A549 (cell line): ENCODE results near the gene ST3GAL6. TPM values are rescaled to one million over a fixed set of nuclear protein-coding genes. Genes with fewer than 3 reads are reported as not detected.

Experiments
- ATAC-seq, 2 experiments: fragments of 200-7000 bp in 1 of 2; fragments of >200 bp in 1 of 2; cut with Nextera tagmentation in 1 of 2; cut with Tn5 transposase in 1 of 2; 3 replicates each; pipeline versions ENCODE4 v1.8.0 to v1.9.1; 2018 to 2020; ENCODE audit warnings: mild to moderate bottlenecking in 1 of 2, moderate library complexity in 1 of 2
- CTCF ChIA-PET: fragments of 300-600 bp; sonication (Branson Sonifier 250); formaldehyde crosslinking; extraction: SDS; loops from one replicate; lab custom pipeline; 2021; ENCODE audit warnings: antibody characterized with exemption, inconsistent platforms; lab: Yijun Ruan, JAX
- POLR2A ChIA-PET: fragments of 350-600 bp; formaldehyde crosslinking; extraction: SDS; loops from one replicate; lab custom pipeline; 2021; ENCODE audit warnings: antibody characterized with exemption, inconsistent platforms; lab: Yijun Ruan, JAX
- DNase-seq, 2 experiments: peaks; one replicate each; pipeline versions ENCODE4 v3.0.0 to v3.0.0-alpha.2; 2011 to 2016; ENCODE audit warnings: low read depth in 1 of 2, low spot score in 1 of 2
- FAIRE-seq: peaks from 2 replicates; lab custom pipeline; 2011; peaks lifted over from hg19 to GRCh38; lab: Jason Lieb, UNC
- H3K27ac ChIP-seq, 2 experiments: fragments of >200 bp; sonication (Bioruptor Twin); formaldehyde crosslinking; 3 replicates each; pipeline ENCODE4 v1.5.1; 2016 to 2017
- H3K4me1 ChIP-seq: fragments of >200 bp; sonication (Bioruptor Twin); formaldehyde crosslinking; 3 replicates; pipeline ENCODE4 v1.6.1; 2016
- H3K4me2 ChIP-seq: fragments of >200 bp; sonication (Bioruptor Twin); formaldehyde crosslinking; 3 replicates; pipeline ENCODE4 v1.6.1; 2016
- H3K4me3 ChIP-seq: fragments of >200 bp; sonication (Bioruptor Twin); formaldehyde crosslinking; 3 replicates; pipeline ENCODE4 v1.5.1; 2016
- H3K9me3 ChIP-seq: fragments of >200 bp; sonication (Bioruptor Twin); formaldehyde crosslinking; 3 replicates; pipeline ENCODE4 v1.6.1; 2016
- BHLHE40 ChIP-seq: IDR thresholded peaks from 2 replicates; pipeline ENCODE4 v1.6.1; 2012; ENCODE audit warnings: low read depth, low read length, inconsistent platforms
- CBX2 ChIP-seq: fragments of 200-600 bp; sonication (generic); IDR thresholded peaks from 2 replicates; pipeline ENCODE4 v1.6.1; 2016; ENCODE audit warnings: low read depth, mild to moderate bottlenecking, borderline replicate concordance
- CHD2 ChIP-seq: fragments of 150-350 bp; IDR thresholded peaks from 2 replicates; pipeline ENCODE4 v1.6.1; 2014; ENCODE audit warnings: low read length; ENCODE audit not compliant: partially characterized antibody
- CTCF ChIP-seq: fragments of >200 bp; sonication (Bioruptor Twin); formaldehyde crosslinking; IDR thresholded peaks from 3 replicates; pipeline ENCODE4 v1.5.1; 2016
- EP300 ChIP-seq, 2 experiments: fragments of >200 bp; sonication (Bioruptor Twin); formaldehyde crosslinking; IDR thresholded peaks; 2 replicates in 1 of 2; 3 replicates in 1 of 2; pipeline ENCODE4 v1.6.1; 2016 to 2017
- ESRRA ChIP-seq: fragments of 150-350 bp; IDR thresholded peaks from 2 replicates; pipeline ENCODE4 v1.6.1; 2014; ENCODE audit warnings: mild to moderate bottlenecking, low read length, borderline replicate concordance
- FOSL2 ChIP-seq, 2 experiments: fragments of 450-650 bp in 1 of 2; fragments of >200 bp in 1 of 2; sonication (Bioruptor Twin) in 1 of 2; formaldehyde crosslinking; IDR thresholded peaks; 2 replicates each; pipeline versions ENCODE4 v1.5.0 to v1.6.1; 2016 to 2020; ENCODE audit warnings: mild to moderate bottlenecking in 1 of 2, moderate library complexity in 1 of 2
- GATA3 ChIP-seq: IDR thresholded peaks from 2 replicates; pipeline ENCODE4 v1.6.1; 2012; ENCODE audit warnings: borderline replicate concordance
- HEYL ChIP-seq: fragments of 250-450 bp; sonication (Bioruptor Pico); IDR thresholded peaks from 2 replicates; pipeline ENCODE4 v1.8.0; 2021; ENCODE audit warnings: mild to moderate bottlenecking, moderate library complexity
- HMGXB4 ChIP-seq: fragments of 250-450 bp; sonication (Bioruptor Pico); IDR thresholded peaks from 2 replicates; pipeline ENCODE4 v1.5.0; 2021; ENCODE audit warnings: mild to moderate bottlenecking, moderate library complexity, borderline replicate concordance
- HOXA7 ChIP-seq: fragments of 250-450 bp; sonication (Bioruptor Pico); IDR thresholded peaks from 2 replicates; pipeline ENCODE4 v1.5.0; 2020; ENCODE audit warnings: mild to moderate bottlenecking, moderate library complexity
- HOXB13 ChIP-seq: fragments of 250-450 bp; sonication (Bioruptor Pico); IDR thresholded peaks from 2 replicates; pipeline ENCODE4 v1.5.0; 2020; ENCODE audit warnings: low read depth, mild to moderate bottlenecking, moderate library complexity
- HOXB5 ChIP-seq: fragments of 250-450 bp; sonication (Bioruptor Pico); IDR thresholded peaks from 2 replicates; pipeline ENCODE4 v1.5.0; 2020; ENCODE audit warnings: mild to moderate bottlenecking, moderate library complexity
- JUN ChIP-seq, 2 experiments: fragments of >200 bp; sonication (Bioruptor Twin); formaldehyde crosslinking; IDR thresholded peaks; 2 replicates in 1 of 2; 3 replicates in 1 of 2; pipeline ENCODE4 v1.6.1; 2016 to 2017
- KDM5A ChIP-seq: fragments of 200-600 bp; sonication (generic); IDR thresholded peaks from 2 replicates; pipeline ENCODE4 v1.6.1; 2016; ENCODE audit warnings: antibody characterized with exemption, mild to moderate bottlenecking
- MAFK ChIP-seq: fragments of 450-650 bp; IDR thresholded peaks from 2 replicates; pipeline ENCODE4 v1.6.1; 2014; ENCODE audit not compliant: partially characterized antibody
- NFE2L2 ChIP-seq: fragments of 150-350 bp; conservative IDR thresholded peaks from 2 replicates; pipeline ENCODE4 v1.6.1; 2014; ENCODE audit warnings: low read length
- PHF8 ChIP-seq: fragments of 200-600 bp; sonication (generic); IDR thresholded peaks from 2 replicates; pipeline ENCODE4 v1.6.1; 2016; ENCODE audit warnings: low read depth, mild to moderate bottlenecking, antibody characterized with exemption, moderate library complexity, borderline replicate concordance
- RAD21 ChIP-seq, 2 experiments: fragments of >200 bp in 1 of 2; sonication (Bioruptor Twin) in 1 of 2; formaldehyde crosslinking in 1 of 2; IDR thresholded peaks in 1 of 2; conservative IDR thresholded peaks in 1 of 2; 2 replicates in 1 of 2; 3 replicates in 1 of 2; pipeline ENCODE4 v1.6.1; 2012 to 2018; ENCODE audit warnings: inconsistent platforms in 1 of 2
- SMC3 ChIP-seq: fragments of >200 bp; sonication (Bioruptor Twin); formaldehyde crosslinking; IDR thresholded peaks from 3 replicates; pipeline ENCODE4 v1.6.1; 2018; ENCODE audit warnings: inconsistent platforms
- TP53 ChIP-seq: fragments of 250-450 bp; sonication (Bioruptor Pico); IDR thresholded peaks from 2 replicates; pipeline ENCODE4 v1.5.0; 2021; ENCODE audit warnings: mild to moderate bottlenecking, moderate library complexity
- ZFP36 ChIP-seq: fragments of 450-650 bp; IDR thresholded peaks from 2 replicates; pipeline ENCODE4 v1.6.1; 2014; ENCODE audit warnings: borderline replicate concordance; ENCODE audit not compliant: partially characterized antibody
- ZNF302 ChIP-seq: fragments of 250-450 bp; sonication (Bioruptor Pico); IDR thresholded peaks from 2 replicates; pipeline ENCODE4 v1.9.0; 2021; ENCODE audit warnings: inconsistent platforms, mild to moderate bottlenecking, moderate library complexity
- WGBS: methylation state at CpG from one replicate; pipeline ENCODE4 v1.1.6; 2017; ENCODE audit errors: missing lambda C conversion rate; 5-methylcytosine and 5-hydroxymethylcytosine counted together
- polyA plus RNA-seq, 4 experiments: library from polyadenylated mRNA; depleted of rRNA in 3 of 4; stranded (reverse); fragments of >200 nt; fragmentation: RNase III in 1 of 4; extraction: RNeasy Plus Mini Kit Qiagen cat#74134 plus additional on column Dnase treatment in 1 of 4; gene quantifications; 2 replicates in 3 of 4; 3 replicates in 1 of 4; pipeline ENCODE4 v1.2.3, GENCODE V29; 2011 to 2017
- TF ChIP-seq, protein P1 (sequence below): fragments of >200 bp; sonication (Bioruptor Twin); formaldehyde crosslinking; IDR thresholded peaks from 2 replicates; pipeline ENCODE4 v1.6.1; 2016
- TF ChIP-seq, protein P2 (sequence below): fragments of 450-650 bp; IDR thresholded peaks from 2 replicates; pipeline ENCODE4 v1.6.1; 2014; ENCODE audit warnings: antibody characterized with exemption
- TF ChIP-seq, protein P3 (sequence below): fragments of 250-450 bp; sonication (Bioruptor Pico); IDR thresholded peaks from 2 replicates; pipeline ENCODE4 v1.5.0; 2020; ENCODE audit warnings: low read depth, mild to moderate bottlenecking, moderate library complexity
- TF ChIP-seq, protein P4 (sequence below): IDR thresholded peaks from 2 replicates; pipeline ENCODE4 v1.6.1; 2012

The ST3GAL6 gene
- polyA plus RNA-seq, 2 of the 4 experiments (the other 2 are of a cell fraction), result 1.1 to 1.4 TPM

- peak; percentile 55 to 67; a peak in 5 of 6 replicates for ATAC-seq
- no peak overlapping the region for H3K4me3 ChIP-seq
- DNase-seq, result peak; percentile 47 to 59
- peak overlapping the region; percentile 51 to 76; a peak in 5 of 6 replicates for H3K27ac ChIP-seq
- no peaks in the 10 kb centered on the region for H3K9me3 ChIP-seq
- FAIRE-seq, result peak; percentile 77
- POLR2A ChIA-PET, result interaction anchor here (0.9 to 1.6 kb wide), 2 partner anchors 84 to 176 kb away, joined by 3 to 7 read pairs; partner anchors contain the start of gene DCBLD2
- CTCF ChIA-PET, result interaction anchor here (0.6 to 8.7 kb wide), 35 partner anchors 9 to 355 kb away, joined by 3 to 111 read pairs (median 4); partner anchors contain the start of gene DCBLD2
- H3K4me2 ChIP-seq, result peak overlapping the region; percentile 16; the same call in 1 of the 3 replicates
- peaks cover 63% of the 10 kb centered on the region for H3K4me1 ChIP-seq
- 9% methylated on average over 3 of the region's 3 CpGs for WGBS
- peak; percentile 70 to 79 for TF ChIP-seq RAD21 (conservative IDR thresholded peaks at IDR 0.05 in 1 of 2, IDR thresholded peaks at IDR 0.05 in 1 of 2)
- TF ChIP-seq, protein P1, sequence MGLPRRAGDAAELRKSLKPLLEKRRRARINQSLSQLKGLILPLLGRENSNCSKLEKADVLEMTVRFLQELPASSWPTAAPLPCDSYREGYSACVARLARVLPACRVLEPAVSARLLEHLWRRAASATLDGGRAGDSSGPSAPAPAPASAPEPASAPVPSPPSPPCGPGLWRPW, result no peak
- peak; percentile 76 for TF ChIP-seq SMC3
- TF ChIP-seq ESRRA, result no peak
- peak; percentile 71 for TF ChIP-seq CTCF
- TF ChIP-seq, all 56 proteins: peak for 3
These were observed 54.5 kb downstream of the ST3GAL6 start for GRCh38 chr3:98817547-98818041.

GRCh38 chr3:98821063-98821462 lies 57.9 kb downstream of the ST3GAL6 start:
- H3K27ac ChIP-seq, result no peak overlapping the region
- CTCF ChIA-PET, result interaction anchor here (0.6 to 3.0 kb wide), 5 partner anchors 11 to 176 kb away, joined by 3 to 10 read pairs (median 4); no protein-coding TSS in a partner anchor

GRCh38 chr3:98823791-98824190 lies 60.7 kb downstream of the ST3GAL6 start:
- CTCF ChIA-PET, result interaction anchor here (0.7 to 1.8 kb wide), 5 partner anchors 9 to 170 kb away, joined by 3 to 8 read pairs (median 3); no protein-coding TSS in a partner anchor
- FAIRE-seq (no peak), DNase-seq (no peak), ATAC-seq (peak; percentile 27 to 28; a peak in 3 of 6 replicates)
- Histone ChIP-seq H3K4me2 (no peak overlapping the region), H3K9me3 (no peaks in the 10 kb centered on the region), H3K27ac (peak overlapping the region in 1 of 2 experiments; percentile 25; a peak in 1 of 6 replicates), H3K4me1 (peaks cover 43% of the 10 kb centered on the region), H3K4me3 (no peak overlapping the region)
- TF ChIP-seq ZNF302 (CRISPR knock-in tag) (no peak), GATA3 (no peak), KDM5A (no peak), HMGXB4 (CRISPR knock-in tag) (no peak), ZFP36 (no peak), EP300 (IDR thresholded peaks at IDR 0.05) (no peak), HOXA7 (CRISPR knock-in tag) (no peak), ESRRA (no peak), CTCF (no peak)
- TF ChIP-seq, protein P2, sequence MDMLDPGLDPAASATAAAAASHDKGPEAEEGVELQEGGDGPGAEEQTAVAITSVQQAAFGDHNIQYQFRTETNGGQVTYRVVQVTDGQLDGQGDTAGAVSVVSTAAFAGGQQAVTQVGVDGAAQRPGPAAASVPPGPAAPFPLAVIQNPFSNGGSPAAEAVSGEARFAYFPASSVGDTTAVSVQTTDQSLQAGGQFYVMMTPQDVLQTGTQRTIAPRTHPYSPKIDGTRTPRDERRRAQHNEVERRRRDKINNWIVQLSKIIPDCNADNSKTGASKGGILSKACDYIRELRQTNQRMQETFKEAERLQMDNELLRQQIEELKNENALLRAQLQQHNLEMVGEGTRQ, result no peak
- TF ChIP-seq, protein P3, sequence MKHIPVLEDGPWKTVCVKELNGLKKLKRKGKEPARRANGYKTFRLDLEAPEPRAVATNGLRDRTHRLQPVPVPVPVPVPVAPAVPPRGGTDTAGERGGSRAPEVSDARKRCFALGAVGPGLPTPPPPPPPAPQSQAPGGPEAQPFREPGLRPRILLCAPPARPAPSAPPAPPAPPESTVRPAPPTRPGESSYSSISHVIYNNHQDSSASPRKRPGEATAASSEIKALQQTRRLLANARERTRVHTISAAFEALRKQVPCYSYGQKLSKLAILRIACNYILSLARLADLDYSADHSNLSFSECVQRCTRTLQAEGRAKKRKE (CRISPR knock-in tag), result no peak
- WGBS, result 89% methylated on average over 4 of the region's 4 CpGs
- POLR2A ChIA-PET, result no interaction called here

More at GRCh38 chr3:98821063-98821462, 57.9 kb downstream of the ST3GAL6 start:
- POLR2A ChIA-PET, result no interaction called here
- TF ChIP-seq RAD21 (conservative IDR thresholded peaks at IDR 0.05 in 1 of 2, IDR thresholded peaks at IDR 0.05 in 1 of 2) (no peak), TP53 (CRISPR knock-in tag) (no peak), CBX2 (no peak), HEYL (CRISPR knock-in tag) (no peak), JUN (IDR thresholded peaks at IDR 0.05) (no peak), SMC3 (no peak), HOXB13 (CRISPR knock-in tag) (no peak), CHD2 (no peak), BHLHE40 (no peak), NFE2L2 (no peak), FOSL2 (IDR thresholded peaks at IDR 0.05) (no peak), FOSL2 (CRISPR knock-in tag; IDR thresholded peaks at IDR 0.05) (no peak), PHF8 (no peak), HOXB5 (CRISPR knock-in tag) (no peak), MAFK (no peak)
- TF ChIP-seq, protein P4, sequence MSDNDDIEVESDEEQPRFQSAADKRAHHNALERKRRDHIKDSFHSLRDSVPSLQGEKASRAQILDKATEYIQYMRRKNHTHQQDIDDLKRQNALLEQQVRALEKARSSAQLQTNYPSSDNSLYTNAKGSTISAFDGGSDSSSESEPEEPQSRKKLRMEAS, result no peak
- no peak for ATAC-seq
- DNase-seq, result no peak
- H3K4me1 ChIP-seq, result peaks cover 44% of the 10 kb centered on the region
- FAIRE-seq, result no peak
- no peak overlapping the region for H3K4me2 ChIP-seq
- H3K4me3 ChIP-seq, result no peak overlapping the region
- WGBS, result 88% methylated on average over 3 of the region's 3 CpGs
- no peaks in the 10 kb centered on the region for H3K9me3 ChIP-seq
